ENCODE results near the gene GATA6.

The GATA6 gene

DNA sequence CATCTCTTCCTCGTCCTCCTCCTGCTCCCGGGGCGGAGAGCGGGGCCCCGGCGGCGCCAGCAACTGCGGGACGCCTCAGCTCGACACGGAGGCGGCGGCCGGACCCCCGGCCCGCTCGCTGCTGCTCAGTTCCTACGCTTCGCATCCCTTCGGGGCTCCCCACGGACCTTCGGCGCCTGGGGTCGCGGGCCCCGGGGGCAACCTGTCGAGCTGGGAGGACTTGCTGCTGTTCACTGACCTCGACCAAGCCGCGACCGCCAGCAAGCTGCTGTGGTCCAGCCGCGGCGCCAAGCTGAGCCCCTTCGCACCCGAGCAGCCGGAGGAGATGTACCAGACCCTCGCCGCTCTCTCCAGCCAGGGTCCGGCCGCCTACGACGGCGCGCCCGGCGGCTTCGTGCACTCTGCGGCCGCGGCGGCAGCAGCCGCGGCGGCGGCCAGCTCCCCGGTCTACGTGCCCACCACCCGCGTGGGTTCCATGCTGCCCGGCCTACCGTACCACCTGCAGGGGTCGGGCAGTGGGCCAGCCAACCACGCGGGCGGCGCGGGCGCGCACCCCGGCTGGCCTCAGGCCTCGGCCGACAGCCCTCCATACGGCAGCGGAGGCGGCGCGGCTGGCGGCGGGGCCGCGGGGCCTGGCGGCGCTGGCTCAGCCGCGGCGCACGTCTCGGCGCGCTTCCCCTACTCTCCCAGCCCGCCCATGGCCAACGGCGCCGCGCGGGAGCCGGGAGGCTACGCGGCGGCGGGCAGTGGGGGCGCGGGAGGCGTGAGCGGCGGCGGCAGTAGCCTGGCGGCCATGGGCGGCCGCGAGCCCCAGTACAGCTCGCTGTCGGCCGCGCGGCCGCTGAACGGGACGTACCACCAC, 2.1 kb downstream of the GATA6 start:
- H3K4me3 ChIP-seq (ENCODE audit: low read length) = peak overlapping the region; percentile 56; the same call in 1 of the 2 replicates

DNA sequence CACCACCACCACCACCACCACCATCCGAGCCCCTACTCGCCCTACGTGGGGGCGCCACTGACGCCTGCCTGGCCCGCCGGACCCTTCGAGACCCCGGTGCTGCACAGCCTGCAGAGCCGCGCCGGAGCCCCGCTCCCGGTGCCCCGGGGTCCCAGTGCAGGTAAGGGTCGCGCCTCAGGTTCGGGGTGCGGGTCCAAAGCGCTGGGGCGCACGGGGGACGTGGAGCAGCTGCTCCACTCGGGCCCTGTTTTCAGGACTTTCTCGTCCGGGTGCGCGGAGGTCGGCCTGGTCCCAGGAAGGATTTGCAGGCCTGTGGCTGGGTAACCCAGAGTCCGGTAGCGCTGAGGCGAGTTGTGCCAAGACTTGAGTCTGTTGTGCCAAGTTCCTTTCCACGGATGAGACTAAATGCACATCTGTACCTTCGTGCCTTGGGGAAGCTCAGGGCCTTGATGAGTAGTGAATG, 2.8 kb downstream of the GATA6 start:
- TF ChIP-seq ZNF274 (IDR thresholded peaks at IDR 0.05; ENCODE audit: low read depth, low read length) = no peak
- H3K4me3 ChIP-seq (ENCODE audit: low read length) = no peak overlapping the region; the same call in 1 of the 2 replicates

More for the DNA sequence above, 2.1 kb downstream of the GATA6 start:
- TF ChIP-seq ZNF274 (IDR thresholded peaks at IDR 0.05; ENCODE audit: low read depth, low read length) = no peak

DNA sequence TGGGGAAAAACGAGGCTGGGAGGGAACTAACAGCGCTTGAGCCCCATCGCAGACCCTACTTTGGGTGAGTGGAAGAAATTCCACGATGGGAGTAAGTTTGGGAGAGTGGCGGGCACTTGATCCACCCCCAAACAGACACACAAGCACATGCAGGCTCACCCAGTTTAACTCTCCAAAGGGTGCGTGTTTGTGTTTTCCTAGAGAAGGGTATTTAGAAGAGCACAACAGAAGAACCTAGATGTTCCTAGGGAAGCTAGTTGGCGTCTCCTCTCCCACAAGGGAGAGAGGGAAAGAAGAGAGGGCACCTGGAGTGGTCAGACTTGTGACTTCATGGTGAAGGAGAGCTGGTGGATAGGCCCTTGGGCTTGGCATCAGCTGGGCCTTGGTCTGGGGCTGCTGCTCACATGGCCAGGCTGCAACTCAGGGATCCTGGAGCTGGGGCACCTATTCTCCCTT, 3.2 kb downstream of the GATA6 start:
- no peak for TF ChIP-seq ZNF274 (IDR thresholded peaks at IDR 0.05; ENCODE audit: low read depth, low read length)
- H3K4me3 ChIP-seq (ENCODE audit: low read length) = no peak overlapping the region; the same call in 1 of the 2 replicates

DNA sequence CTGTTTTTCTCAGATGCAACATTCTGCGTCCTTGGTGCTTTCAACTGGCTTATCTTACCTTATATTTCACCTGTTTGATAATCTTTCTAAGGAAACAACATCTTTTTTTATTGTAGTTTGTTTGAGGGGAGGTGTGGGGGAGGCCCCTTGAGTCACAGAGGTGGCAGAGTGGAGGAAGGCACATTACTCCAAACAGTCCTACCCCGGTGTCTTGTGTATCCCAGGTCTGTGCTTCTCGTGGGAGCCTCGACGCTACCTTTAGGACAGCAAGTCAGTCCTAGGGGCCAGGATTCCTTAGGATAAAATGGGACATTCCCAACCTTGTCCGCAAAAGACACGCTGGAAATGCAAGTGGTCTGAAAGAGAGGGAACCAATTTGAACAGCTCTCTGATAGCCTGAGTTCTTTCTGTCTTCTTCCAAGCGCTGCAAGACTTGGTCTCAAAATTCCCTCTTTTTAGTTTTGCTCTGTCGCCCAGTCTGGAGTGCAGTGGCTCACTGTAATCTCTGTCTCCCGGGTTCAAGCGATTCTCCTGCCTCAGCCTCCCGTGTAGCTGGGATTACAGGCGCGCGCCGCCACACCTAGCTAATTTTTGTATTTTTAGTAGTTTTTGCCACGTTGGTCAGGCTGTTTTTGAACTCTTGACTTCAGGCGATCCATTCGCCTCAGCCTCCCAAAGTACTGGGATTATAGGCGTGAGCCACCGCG, 4.0 kb downstream of the GATA6 start:
- H3K4me3 ChIP-seq (ENCODE audit: low read length) = no peak overlapping the region; the same call in 1 of the 2 replicates

DNA sequence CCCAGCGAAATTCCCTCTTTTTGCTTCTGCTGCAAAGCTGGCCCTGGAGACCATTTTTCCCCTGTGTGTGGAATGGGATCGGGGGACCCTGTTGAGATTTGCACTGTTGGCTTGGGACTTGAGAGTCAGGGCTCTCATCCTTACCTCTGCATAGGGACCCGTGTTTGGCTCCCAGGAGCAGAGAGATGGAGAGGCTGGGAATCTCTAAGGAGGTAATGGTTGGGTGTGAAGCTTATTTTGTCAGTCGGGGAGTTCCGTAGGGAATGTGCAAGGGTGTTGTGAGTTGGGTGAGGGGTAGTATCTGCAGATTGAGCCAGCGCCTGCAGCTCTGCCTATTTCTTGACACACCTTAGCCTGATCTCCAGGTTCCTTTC, 4.5 kb downstream of the GATA6 start:
- no peak for TF ChIP-seq ZNF274 (IDR thresholded peaks at IDR 0.05; ENCODE audit: low read depth, low read length)
- H3K4me3 ChIP-seq (ENCODE audit: low read length) = no peak overlapping the region

More for the DNA sequence above, 4.0 kb downstream of the GATA6 start:
- TF ChIP-seq ZNF274 (IDR thresholded peaks at IDR 0.05; ENCODE audit: low read depth, low read length) = no peak

DNA sequence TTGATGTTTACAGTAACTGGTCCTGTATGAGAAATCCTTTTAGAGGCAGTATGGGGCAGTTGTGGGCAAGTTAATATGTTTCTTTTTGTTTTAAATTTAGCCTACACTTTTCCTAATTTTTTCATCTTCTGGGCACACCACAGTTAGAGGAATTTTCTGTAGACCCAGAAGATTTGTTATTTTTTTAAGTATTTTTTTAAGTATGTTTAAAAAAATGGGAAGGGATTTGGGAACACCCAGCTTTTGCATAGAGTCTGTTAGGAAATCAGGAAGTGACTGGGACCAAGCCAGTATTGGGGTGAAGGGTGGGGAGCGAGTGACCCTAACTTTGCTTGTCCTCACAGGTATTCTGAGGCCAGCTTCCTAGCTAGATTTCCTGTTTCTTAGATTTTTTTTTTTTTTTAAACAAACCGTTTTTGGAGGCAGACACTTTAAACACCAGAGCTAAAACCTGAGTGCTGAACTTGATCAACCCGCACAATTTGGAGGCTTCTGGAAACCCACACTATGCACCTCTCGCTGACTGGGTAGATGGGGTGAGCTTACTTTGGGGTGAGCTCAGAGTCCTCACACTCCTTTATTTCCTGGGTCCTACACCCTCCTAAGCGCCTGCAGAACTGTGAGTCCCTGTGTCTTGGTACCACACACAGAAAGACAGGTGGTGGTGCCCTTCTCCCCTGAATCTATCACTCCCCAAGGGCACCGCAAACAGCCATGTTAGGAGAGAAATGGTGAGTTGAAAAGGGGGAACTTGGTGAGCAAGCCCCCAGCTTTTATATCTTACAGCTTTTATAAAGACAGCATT, 5.2 kb downstream of the GATA6 start:
- H3K4me3 ChIP-seq (ENCODE audit: low read length) = no peak overlapping the region
- TF ChIP-seq ZNF274 (IDR thresholded peaks at IDR 0.05; ENCODE audit: low read depth, low read length) = no peak

DNA sequence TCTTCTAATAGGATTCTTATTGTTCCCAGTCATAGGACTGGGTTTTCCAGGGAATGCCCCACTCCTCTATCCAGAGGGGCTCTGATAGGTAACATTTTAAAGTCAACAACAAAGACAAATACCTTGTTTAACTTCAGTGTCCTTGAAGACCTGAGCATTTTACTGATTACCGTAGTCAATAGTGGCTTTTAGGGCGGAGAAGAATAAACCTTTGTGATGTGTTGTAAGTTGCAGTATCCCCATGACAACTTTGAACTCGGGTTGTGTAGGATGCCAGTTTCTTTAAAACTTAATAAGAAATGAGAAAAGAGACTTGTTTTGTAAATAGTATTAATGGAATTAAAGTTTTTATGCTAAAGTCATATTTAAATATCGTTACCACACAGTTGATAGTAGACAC, 6.0 kb downstream of the GATA6 start:
- TF ChIP-seq ZNF274 (IDR thresholded peaks at IDR 0.05; ENCODE audit: low read depth, low read length) = no peak
- no peak overlapping the region for H3K4me3 ChIP-seq (ENCODE audit: low read length)

DNA sequence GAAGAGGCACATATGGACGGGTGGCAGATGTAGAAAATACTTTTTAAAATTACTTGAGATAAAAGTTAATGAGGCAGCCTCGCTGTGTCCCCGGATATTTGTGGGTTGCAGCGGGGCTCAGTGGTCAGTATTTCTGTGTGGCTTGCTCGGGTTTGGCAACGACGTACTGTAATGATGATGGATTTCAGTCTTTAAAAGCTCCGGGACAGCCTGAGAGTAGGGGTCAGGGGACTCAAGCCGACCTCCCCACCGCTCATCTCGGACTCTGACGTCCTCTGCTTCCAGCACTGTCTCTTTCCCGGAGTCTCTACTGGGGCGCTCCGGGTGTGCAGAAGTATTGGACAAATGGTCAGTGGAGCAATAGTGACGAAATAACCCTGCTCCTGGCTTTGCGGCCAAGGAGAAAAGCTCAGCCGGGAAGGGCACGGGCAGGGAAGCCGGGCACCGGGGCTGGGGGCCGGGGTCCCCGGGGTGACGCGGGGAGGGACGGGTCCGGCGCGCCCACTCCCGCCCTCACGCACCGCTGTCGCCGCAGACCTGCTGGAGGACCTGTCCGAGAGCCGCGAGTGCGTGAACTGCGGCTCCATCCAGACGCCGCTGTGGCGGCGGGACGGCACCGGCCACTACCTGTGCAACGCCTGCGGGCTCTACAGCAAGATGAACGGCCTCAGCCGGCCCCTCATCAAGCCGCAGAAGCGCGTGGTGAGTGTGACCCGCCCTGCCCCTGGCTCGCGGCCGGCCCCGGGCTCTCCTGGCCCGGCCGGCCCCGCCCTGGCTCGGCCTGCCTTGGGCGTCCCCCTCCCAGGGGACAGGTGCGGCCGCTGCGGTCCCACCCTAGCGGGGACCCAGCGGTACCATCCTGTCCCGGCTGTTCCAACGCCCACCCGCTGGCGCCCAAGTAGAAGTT, 7.3 kb downstream of the GATA6 start:
- no peak for TF ChIP-seq ZNF274 (IDR thresholded peaks at IDR 0.05; ENCODE audit: low read depth, low read length)
- H3K4me3 ChIP-seq (ENCODE audit: low read length) = no peak overlapping the region

DNA sequence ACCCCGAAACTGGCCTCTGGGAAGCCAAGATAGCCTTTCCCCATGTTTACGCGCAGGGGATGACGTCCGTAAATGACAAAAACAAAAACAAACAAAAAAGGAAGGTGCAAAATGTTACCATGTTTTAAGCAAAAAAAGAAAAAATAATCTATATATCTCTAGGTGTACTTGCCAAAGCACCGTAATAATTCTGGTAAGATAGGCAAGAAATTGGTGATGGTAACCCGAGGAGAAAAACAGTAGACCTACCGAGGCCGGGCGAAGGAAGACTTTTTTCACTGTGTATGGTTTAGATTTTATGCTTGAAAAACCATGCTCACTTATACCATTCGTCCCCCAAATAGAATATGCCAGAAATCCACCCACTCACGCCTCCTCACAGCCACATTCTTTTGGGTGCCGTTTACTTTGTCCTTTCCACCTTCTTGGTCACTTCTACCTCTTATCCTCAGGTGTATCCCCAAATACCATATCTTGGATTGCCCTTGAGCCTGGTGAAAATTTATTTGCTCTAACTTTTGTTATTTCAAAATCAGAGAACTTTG, 8.0 kb downstream of the GATA6 start:
- no peak overlapping the region for H3K4me3 ChIP-seq (ENCODE audit: low read length)
- TF ChIP-seq ZNF274 (IDR thresholded peaks at IDR 0.05; ENCODE audit: low read depth, low read length) = no peak

DNA sequence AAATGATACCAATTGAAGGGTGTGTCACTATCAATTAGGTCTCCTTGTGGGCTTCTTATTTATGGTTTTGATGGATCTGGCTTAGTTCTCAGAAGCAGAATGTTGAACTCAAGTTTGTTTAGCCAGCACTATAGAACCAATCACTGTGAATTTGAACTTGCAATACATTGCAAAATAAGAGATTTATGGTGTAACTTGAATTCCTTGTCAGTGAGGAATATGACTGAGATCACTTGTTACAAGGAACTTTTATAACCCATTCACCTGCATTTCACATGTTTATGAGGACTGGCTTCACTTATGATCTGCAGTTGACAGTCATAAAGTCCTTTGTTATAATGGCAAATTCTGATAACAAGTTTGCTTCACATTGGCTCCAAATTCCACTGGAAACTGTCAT, 9.8 kb downstream of the GATA6 start:
- H3K4me3 ChIP-seq (ENCODE audit: low read length) = no peak overlapping the region
- TF ChIP-seq ZNF274 (IDR thresholded peaks at IDR 0.05; ENCODE audit: low read depth, low read length) = no peak

DNA sequence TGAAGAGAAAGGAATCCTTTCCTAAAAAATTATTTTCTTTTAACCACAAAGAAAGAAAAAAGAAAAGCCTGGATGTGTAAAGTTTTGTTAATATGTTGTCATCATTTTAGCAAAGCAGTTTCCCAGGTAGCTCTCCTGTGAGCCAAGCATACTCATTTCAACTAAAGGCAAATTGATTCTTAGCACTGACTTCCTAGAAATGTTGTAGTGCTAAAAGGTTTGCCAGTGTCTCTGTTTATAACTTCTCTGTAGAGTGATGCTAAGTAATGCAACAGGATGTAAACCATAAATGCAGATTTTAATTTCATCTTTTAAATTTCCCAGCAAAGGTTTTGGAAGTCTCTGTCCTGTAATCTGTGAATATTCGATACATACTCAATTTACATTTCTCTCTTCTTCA, 10.2 kb downstream of the GATA6 start:
- TF ChIP-seq ZNF274 (IDR thresholded peaks at IDR 0.05; ENCODE audit: low read depth, low read length) = no peak
- H3K4me3 ChIP-seq (ENCODE audit: low read length) = no peak overlapping the region

DNA sequence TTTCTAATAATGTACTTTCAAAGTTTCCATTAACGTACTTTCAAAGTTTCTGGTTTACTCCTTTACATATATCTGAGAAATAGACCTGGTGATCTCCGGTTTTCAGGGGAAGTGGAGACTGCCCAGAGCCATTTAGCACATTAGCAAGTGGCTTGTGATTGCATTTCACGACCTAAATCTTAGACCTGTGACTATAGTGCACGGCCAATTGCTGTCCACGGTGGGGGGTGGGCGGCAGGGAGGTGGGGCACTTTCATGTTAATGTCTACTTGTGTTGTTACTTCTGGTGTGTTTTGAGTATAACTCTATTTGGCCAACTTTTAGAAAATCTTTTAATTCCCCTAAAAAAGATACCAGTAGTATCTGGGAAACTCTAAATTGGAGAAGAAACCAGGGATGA, 11.3 kb downstream of the GATA6 start:
- H3K4me3 ChIP-seq (ENCODE audit: low read length) = no peak overlapping the region
- TF ChIP-seq ZNF274 (IDR thresholded peaks at IDR 0.05; ENCODE audit: low read depth, low read length) = no peak
